HFF-Myc (cell line): Measurements from ENCODE around the gene NDE1.

Experiments
- DNase-seq: peaks from one replicate; pipeline ENCODE4 v3.0.0-alpha.2; 2011; ENCODE audit warnings: low read depth; ENCODE audit errors: extremely low read depth
- H3K4me3 ChIP-seq: replicated peaks from 2 replicates; pipeline ENCODE4 v1.5.1; 2011; ENCODE audit warnings: low read depth, mild to moderate bottlenecking, control low read depth, low read length
- CTCF ChIP-seq: IDR thresholded peaks from 2 replicates; pipeline ENCODE4 v1.5.1; 2012; ENCODE audit warnings: mild to moderate bottlenecking, low read depth, low read length, control low read depth; ENCODE audit errors: missing control alignments

The NDE1 gene

GRCh38 chr16:15650019-15650697 lies at the start of gene NDE1:
NDE1 (plus strand) TSS chr16:15650245; CDS start chr16:15664779, 14,534 bp downstream.
- DNase-seq, result peak; percentile 61
- TF ChIP-seq CTCF, result no peak
- peak within 1 kb of the TSS; percentile 86 for H3K4me3 ChIP-seq

GRCh38 chr16:15601212-15601879 lies 48.7 kb upstream of the NDE1 start:
- TF ChIP-seq CTCF, result no peak
- no peak overlapping the region for H3K4me3 ChIP-seq
- DNase-seq, result no peak

- no peak for DNase-seq
- TF ChIP-seq CTCF, result no peak
- no peak overlapping the region for H3K4me3 ChIP-seq
These were observed 47.6 kb upstream of the NDE1 start for GRCh38 chr16:15602285-15603044.

GRCh38 chr16:15604460-15605440 lies 45.3 kb upstream of the NDE1 start:
- no peak for DNase-seq
- no peak overlapping the region for H3K4me3 ChIP-seq
- TF ChIP-seq CTCF, result no peak

- no peak for DNase-seq
- no peak overlapping the region for H3K4me3 ChIP-seq
- TF ChIP-seq CTCF, result no peak
These were observed 44.1 kb upstream of the NDE1 start for GRCh38 chr16:15605839-15606517.
